Lower leg skin (tissue), 3 donors: ENCODE data around the gene JUNB.

ENCODE experiments used
- CTCF ChIP-seq, 3 donors: fragments of 450-650 bp; IDR thresholded peaks; one replicate each; pipeline ENCODE4 v1.5.1; 2016; ENCODE audit warnings: antibody characterized with exemption in 3 of 3, mild to moderate bottlenecking in 3 of 3, moderate library complexity in 2 of 3
- POLR2A ChIP-seq, 2 donors: fragments of 450-650 bp; IDR thresholded peaks; one replicate each; pipeline ENCODE4 v1.6.1; 2016 to 2017; ENCODE audit warnings: antibody characterized with exemption in 2 of 2, mild to moderate bottlenecking in 1 of 2, moderate library complexity in 1 of 2

- no peak for TF ChIP-seq POLR2A (IDR thresholded peaks at IDR 0.05)
- TF ChIP-seq CTCF (IDR thresholded peaks at IDR 0.05) = no peak
These were observed 49.1 kb downstream of the JUNB start for GRCh38 chr19:12840091-12841079.
